Brain microvascular endothelial cell (primary cell): Measurements from ENCODE around the gene CMKLR1.

Experiments used
- DNase-seq: peaks from one replicate; pipeline ENCODE4 v3.0.0-alpha.2; 2020
- H3K27ac ChIP-seq: fragments of 250-450 bp; sonication (Bioruptor Pico); 2 replicates; pipeline ENCODE4 v1.5.1; 2020; ENCODE audit warnings: mild to moderate bottlenecking, moderate library complexity
- H3K27me3 ChIP-seq: fragments of 250-450 bp; sonication (Bioruptor Pico); replicated peaks from 2 replicates; pipeline ENCODE4 v1.5.1; 2020; ENCODE audit warnings: mild to moderate bottlenecking
- H3K36me3 ChIP-seq: fragments of 250-450 bp; sonication (Bioruptor Pico); replicated peaks from 2 replicates; pipeline ENCODE4 v1.5.1; 2020; ENCODE audit warnings: mild to moderate bottlenecking
- H3K4me3 ChIP-seq: 2 replicates; pipeline ENCODE4 v1.5.1; 2011; ENCODE audit warnings: low read depth, mild to moderate bottlenecking, control low read depth, low read length, moderate library complexity
- in situ Hi-C: cut with HindIII; loops from 2 replicates; pipeline ENCODE4 v1.10.0; 2017; ENCODE audit warnings: low sequenced_read_pairs, low pct_ligation_motif_present
- TF ChIP-seq, protein P1 (sequence below): IDR thresholded peaks from 2 replicates; pipeline ENCODE4 v1.5.1; 2011; ENCODE audit warnings: low read depth, mild to moderate bottlenecking, moderate library complexity, low read length, control low read depth, inconsistent platforms; ENCODE audit errors: missing control alignments

Gene CMKLR1

DNA sequence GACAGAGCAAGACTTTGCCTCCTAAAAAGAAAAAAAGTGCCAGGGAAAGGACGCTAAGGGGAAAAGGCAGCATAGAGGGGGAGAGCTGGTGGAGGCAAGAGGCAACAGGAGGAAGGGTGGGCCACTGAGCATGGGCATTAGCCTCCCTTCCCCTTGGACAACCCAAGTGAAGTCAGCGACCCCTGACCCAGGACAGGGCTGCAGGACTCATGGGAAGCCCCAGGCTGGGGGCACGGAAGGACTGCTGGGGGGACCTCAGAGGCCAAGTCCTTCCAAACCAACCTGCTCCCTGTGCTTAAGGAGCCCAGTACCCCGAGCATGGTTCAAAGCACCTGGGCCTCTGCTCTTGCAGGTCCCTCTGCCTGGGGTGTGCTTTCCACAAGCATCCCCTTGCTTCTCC, 27.5 kb downstream of the CMKLR1 start:
- no peak for DNase-seq
- Histone ChIP-seq H3K27ac (no peak overlapping the region), H3K4me3 (no peak overlapping the region), H3K36me3 (no peaks in the 10 kb centered on the region), H3K27me3 (no peaks in the 10 kb centered on the region)
- in situ Hi-C loops: no loop called here
- TF ChIP-seq, protein P1, sequence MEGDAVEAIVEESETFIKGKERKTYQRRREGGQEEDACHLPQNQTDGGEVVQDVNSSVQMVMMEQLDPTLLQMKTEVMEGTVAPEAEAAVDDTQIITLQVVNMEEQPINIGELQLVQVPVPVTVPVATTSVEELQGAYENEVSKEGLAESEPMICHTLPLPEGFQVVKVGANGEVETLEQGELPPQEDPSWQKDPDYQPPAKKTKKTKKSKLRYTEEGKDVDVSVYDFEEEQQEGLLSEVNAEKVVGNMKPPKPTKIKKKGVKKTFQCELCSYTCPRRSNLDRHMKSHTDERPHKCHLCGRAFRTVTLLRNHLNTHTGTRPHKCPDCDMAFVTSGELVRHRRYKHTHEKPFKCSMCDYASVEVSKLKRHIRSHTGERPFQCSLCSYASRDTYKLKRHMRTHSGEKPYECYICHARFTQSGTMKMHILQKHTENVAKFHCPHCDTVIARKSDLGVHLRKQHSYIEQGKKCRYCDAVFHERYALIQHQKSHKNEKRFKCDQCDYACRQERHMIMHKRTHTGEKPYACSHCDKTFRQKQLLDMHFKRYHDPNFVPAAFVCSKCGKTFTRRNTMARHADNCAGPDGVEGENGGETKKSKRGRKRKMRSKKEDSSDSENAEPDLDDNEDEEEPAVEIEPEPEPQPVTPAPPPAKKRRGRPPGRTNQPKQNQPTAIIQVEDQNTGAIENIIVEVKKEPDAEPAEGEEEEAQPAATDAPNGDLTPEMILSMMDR: no peak

DNA sequence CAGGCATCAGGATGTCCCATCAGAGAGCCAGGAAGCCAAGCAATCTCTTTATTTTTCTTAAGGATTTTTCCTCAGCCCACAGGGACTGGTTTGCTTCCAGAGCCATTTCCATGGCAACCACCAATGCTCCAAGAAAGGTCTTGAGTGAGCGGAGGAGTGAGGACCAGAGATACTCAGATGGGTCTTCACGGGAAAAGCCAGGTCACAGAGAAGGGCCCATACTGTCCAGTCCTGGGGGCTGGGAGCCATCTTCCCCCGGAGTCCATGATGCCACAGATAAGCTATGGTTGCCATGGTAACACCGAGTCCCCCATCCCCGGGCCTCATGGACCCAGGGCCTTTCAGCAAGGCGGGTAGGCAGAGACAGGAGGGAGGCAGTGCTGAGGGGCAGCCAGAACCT, 28.6 kb downstream of the CMKLR1 start:
- in situ Hi-C loops: no loop called here
- Histone ChIP-seq H3K4me3 (no peak overlapping the region), H3K36me3 (no peaks in the 10 kb centered on the region), H3K27ac (no peak overlapping the region), H3K27me3 (no peaks in the 10 kb centered on the region)
- no peak for DNase-seq
- TF ChIP-seq, protein P1: no peak

DNA sequence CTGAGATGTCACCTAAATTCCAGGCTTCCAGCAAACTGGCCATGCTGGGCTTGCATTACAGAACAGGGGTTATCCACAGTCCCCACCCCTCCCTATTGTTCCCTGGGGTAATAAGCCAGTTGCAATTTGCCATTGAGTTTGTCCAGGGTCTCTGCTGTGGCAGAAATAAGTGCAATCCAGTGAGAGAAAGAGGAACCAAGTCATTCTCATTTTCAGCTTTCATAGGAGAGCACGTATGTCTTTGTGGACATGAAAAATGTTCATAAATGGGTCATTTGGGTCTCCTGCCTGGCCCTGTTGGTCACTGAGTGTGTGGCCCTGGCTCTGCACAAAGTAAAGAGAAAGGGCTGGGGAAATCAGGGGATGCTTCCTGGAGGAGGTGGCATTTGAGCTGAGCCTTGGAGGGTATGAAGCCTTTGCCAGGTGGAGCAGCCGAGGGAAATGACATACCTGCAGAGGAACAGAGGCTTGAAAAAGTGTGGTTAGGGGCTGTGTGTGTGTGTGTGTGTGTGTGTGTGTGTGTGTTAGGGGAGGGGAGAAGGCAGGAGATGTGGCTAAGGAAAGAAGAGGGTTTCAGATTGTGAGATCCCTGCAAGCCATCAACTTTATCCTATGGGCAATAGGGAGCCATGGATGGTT, 29.3 kb downstream of the CMKLR1 start:
- H3K27me3 ChIP-seq: no peaks in the 10 kb centered on the region
- no peak for DNase-seq
- no peak overlapping the region for H3K27ac ChIP-seq
- no peaks in the 10 kb centered on the region for H3K36me3 ChIP-seq
- no peak overlapping the region for H3K4me3 ChIP-seq
- in situ Hi-C loops: no loop called here
- TF ChIP-seq, protein P1: no peak

DNA sequence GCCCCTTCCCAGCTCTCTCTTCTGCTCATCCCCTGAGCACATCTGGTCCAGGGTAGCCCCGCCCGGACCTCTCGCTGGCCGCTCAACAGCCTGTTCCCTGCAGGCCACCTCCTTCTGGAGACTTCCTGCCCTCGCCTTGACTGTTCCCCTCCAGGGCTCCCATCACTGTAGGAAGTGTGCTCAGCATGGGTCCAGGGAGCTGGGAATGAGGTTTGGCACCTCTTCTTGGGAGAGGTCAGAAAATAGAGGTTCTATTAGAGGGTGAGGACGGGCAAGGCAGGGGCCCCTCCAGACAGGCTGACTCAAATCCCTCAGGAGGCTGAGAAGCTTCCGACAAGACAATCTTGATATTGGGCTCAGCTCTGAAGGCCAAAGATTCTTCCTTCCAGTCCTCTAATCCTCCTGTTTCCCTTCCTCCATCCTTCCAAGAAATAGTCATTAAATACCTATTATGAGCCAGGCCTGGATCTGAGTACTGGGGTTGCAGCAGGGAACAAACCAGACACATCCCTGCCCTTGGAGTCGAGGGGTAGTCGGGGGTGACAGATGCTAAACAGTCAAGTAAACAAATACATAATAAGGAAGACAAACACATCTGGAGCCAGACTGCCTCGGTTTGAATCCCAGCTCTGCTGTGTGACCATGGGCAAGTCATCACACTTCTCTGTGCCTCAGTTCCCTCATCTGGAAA, 30.6 kb downstream of the CMKLR1 start:
- DNase-seq: no peak
- H3K27me3 ChIP-seq: no peaks in the 10 kb centered on the region
- no peak overlapping the region for H3K4me3 ChIP-seq
- TF ChIP-seq, protein P1: no peak
- no peak overlapping the region for H3K27ac ChIP-seq
- no peaks in the 10 kb centered on the region for H3K36me3 ChIP-seq
- in situ Hi-C loops: no loop called here

DNA sequence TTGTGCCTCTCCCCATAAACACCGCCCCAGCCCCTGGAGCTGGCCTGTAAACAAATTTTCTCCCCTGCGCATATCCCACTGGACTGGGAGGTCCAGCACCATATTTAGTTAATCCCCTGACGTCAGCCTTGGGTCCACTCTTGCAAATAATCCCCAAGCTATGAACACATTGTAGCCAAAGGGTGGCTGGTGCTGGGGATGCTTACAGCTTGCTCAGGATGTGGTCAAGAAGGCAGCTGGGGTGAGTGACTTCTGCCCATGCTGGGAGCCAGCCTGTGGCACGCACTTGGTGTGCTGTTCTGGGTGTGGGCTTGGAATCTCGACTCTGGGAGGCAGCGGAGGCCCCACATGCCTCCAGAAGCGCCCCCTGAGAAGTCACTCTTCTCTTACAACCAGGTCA, 32.1 kb downstream of the CMKLR1 start:
- in situ Hi-C loops: no loop called here
- Histone ChIP-seq H3K36me3 (no peaks in the 10 kb centered on the region), H3K4me3 (no peak overlapping the region), H3K27ac (no peak overlapping the region), H3K27me3 (no peaks in the 10 kb centered on the region)
- TF ChIP-seq, protein P1: no peak
- DNase-seq: peak; percentile 53
